Activated naive CD8-positive, alpha-beta T cell treated with anti-CD3 and anti-CD28 coated beads, Interleukin-2, amount 10 ng/mL, durations not matched to agents 7 days and 5 days (primary cell): Measurements from ENCODE around the gene EPC1. TPM values are rescaled to one million over a fixed set of nuclear protein-coding genes. Genes with fewer than 3 reads are reported as not detected.
"Not testable (repeated sequence)": the region's sequence is repeated elsewhere in the genome, so short reads cannot be mapped to it uniquely, and the experiment has no call there.

Source experiments
- ATAC-seq: fragments of 150-1000 bp; cut with Tn5 transposase; one replicate; pipeline ENCODE4 v1.10.0; 2021; ENCODE audit warnings: low read depth, moderate library complexity
- POLR2A ChIA-PET: fragments of 350-600 bp; sonication (Branson Sonifier 250); formaldehyde crosslinking; loops from one replicate; lab custom pipeline; 2021; ENCODE audit warnings: antibody characterized with exemption; lab: Charles Lee
- DNase-seq: peaks from one replicate; pipeline ENCODE4 v3.0.0; 2021
- H3K27ac Mint-ChIP-seq: one replicate; pipeline ENCODE4 v1.8.0; 2022; ENCODE audit warnings: mild to moderate bottlenecking, mixed read lengths
- H3K27me3 Mint-ChIP-seq: one replicate; pipeline ENCODE4 v1.8.0; 2022; ENCODE audit warnings: mild to moderate bottlenecking, moderate library complexity, mixed read lengths
- H3K36me3 Mint-ChIP-seq: one replicate; pipeline ENCODE4 v1.8.0; 2021; ENCODE audit warnings: mild to moderate bottlenecking, mixed read lengths
- H3K4me1 Mint-ChIP-seq: one replicate; pipeline ENCODE4 v1.8.0; 2021; ENCODE audit warnings: mixed read lengths
- H3K4me3 Mint-ChIP-seq: one replicate; pipeline ENCODE4 v1.8.0; 2022; ENCODE audit warnings: mild to moderate bottlenecking, moderate library complexity, mixed read lengths
- H3K9me3 Mint-ChIP-seq: one replicate; pipeline ENCODE4 v1.8.0; 2021; ENCODE audit warnings: mixed read lengths
- total RNA-seq, 2 experiments: library from RNA; stranded (reverse); gene quantifications; one replicate each; pipeline ENCODE4 v1.2.3, GENCODE V29; 2021

Gene EPC1
- total RNA-seq, 2 experiments from 2014 or later, result 58.7 to 65.3 TPM

GRCh38 chr10:32222376-32222775 lies 124.6 kb downstream of the EPC1 start:
- DNase-seq, ATAC-seq, H3K4me1 Mint-ChIP-seq, POLR2A ChIA-PET, H3K27ac Mint-ChIP-seq, H3K27me3 Mint-ChIP-seq, H3K36me3 Mint-ChIP-seq, H3K4me3 Mint-ChIP-seq: not testable (repeated sequence)
- H3K9me3 Mint-ChIP-seq, result peaks cover 10% of the 10 kb centered on the region

- H3K27ac Mint-ChIP-seq, POLR2A ChIA-PET, H3K36me3 Mint-ChIP-seq, DNase-seq, H3K4me3 Mint-ChIP-seq, H3K27me3 Mint-ChIP-seq, H3K4me1 Mint-ChIP-seq, ATAC-seq: not testable (repeated sequence)
- peaks cover 10% of the 10 kb centered on the region for H3K9me3 Mint-ChIP-seq
These were observed 127.8 kb downstream of the EPC1 start for GRCh38 chr10:32219156-32219555.

GRCh38 chr10:32218206-32219044 lies 128.5 kb downstream of the EPC1 start:
- H3K4me1 Mint-ChIP-seq, H3K27me3 Mint-ChIP-seq, H3K36me3 Mint-ChIP-seq, DNase-seq, POLR2A ChIA-PET, H3K4me3 Mint-ChIP-seq, ATAC-seq, H3K27ac Mint-ChIP-seq: not testable (repeated sequence)
- peaks cover 10% of the 10 kb centered on the region for H3K9me3 Mint-ChIP-seq

Other genes starting within 250 kb of the EPC1 start
- gene CCDC7, start 99.0 kb upstream of the EPC1 start, total RNA-seq, result 10 to 100 TPM; 28.4 to 34.5 TPM